GM23338 (cell line): ENCODE measurements around the gene MSMB. TPM values are rescaled to one million over a fixed set of nuclear protein-coding genes. Genes with fewer than 3 reads are reported as not detected.

ENCODE experiments used
- ATAC-seq: fragments of 200-7000 bp; cut with Tn5 transposase; 3 replicates; pipeline ENCODE4 v1.9.1; 2020
- DNase-seq: peaks from one replicate; pipeline ENCODE4 v3.0.0-alpha.2; 2015; ENCODE audit warnings: low spot score
- H2AFZ ChIP-seq: fragments of 200-600 bp; sonication (generic); 2 replicates; pipeline ENCODE4 v1.8.0; 2016; ENCODE audit warnings: antibody characterized with exemption, mild to moderate bottlenecking, moderate library complexity
- H3F3A ChIP-seq: fragments of 200-600 bp; sonication (generic); replicated peaks from 2 replicates; pipeline ENCODE4 v1.8.0; 2017; ENCODE audit warnings: antibody characterized with exemption, mixed run types, low read depth
- H3K27ac ChIP-seq: fragments of 200-600 bp; sonication (generic); 2 replicates; pipeline ENCODE4 v1.6.1; 2016; ENCODE audit warnings: low read depth
- H3K27me3 ChIP-seq: fragments of 200-600 bp; sonication (generic); 2 replicates; pipeline ENCODE4 v1.8.0; 2016; ENCODE audit warnings: mild to moderate bottlenecking, mixed run types, moderate library complexity; ENCODE audit not compliant: insufficient read depth
- H3K36me3 ChIP-seq: fragments of 200-600 bp; sonication (generic); 2 replicates; pipeline ENCODE4 v1.8.0; 2016; ENCODE audit warnings: mild to moderate bottlenecking; ENCODE audit not compliant: insufficient read depth
- H3K4me1 ChIP-seq: fragments of 200-600 bp; sonication (generic); 2 replicates; pipeline ENCODE4 v1.8.0; 2016; ENCODE audit warnings: mild to moderate bottlenecking, moderate library complexity; ENCODE audit not compliant: insufficient read depth
- H3K4me2 ChIP-seq: fragments of 200-600 bp; sonication (generic); 2 replicates; pipeline ENCODE4 v1.7.1; 2017; ENCODE audit warnings: mixed run types
- H3K4me3 ChIP-seq: fragments of 200-600 bp; sonication (generic); 2 replicates; pipeline ENCODE4 v1.6.1; 2016; ENCODE audit warnings: mixed run types
- H3K79me2 ChIP-seq: fragments of 200-600 bp; sonication (generic); replicated peaks from 2 replicates; pipeline ENCODE4 v1.8.0; 2017; ENCODE audit warnings: mild to moderate bottlenecking; ENCODE audit not compliant: insufficient read depth
- H3K9me2 ChIP-seq: fragments of 200-600 bp; sonication (generic); 2 replicates; pipeline ENCODE4 v1.8.0; 2017; ENCODE audit not compliant: insufficient read depth
- H4K20me1 ChIP-seq: fragments of 200-600 bp; sonication (generic); replicated peaks from 2 replicates; pipeline ENCODE4 v1.8.0; 2017; ENCODE audit warnings: mild to moderate bottlenecking; ENCODE audit not compliant: insufficient read depth
- H3K27ac Mint-ChIP-seq: 2 replicates; pipeline ENCODE4 v1.8.0; 2020; ENCODE audit warnings: inconsistent platforms, mild to moderate bottlenecking, moderate library complexity, mixed read lengths
- H3K27me3 Mint-ChIP-seq: 3 replicates; pipeline ENCODE4 v1.8.0; 2022; ENCODE audit warnings: low read depth, mild to moderate bottlenecking, moderate library complexity, mixed read lengths, inconsistent platforms; ENCODE audit not compliant: insufficient read depth, poor library complexity
- H3K36me3 Mint-ChIP-seq: 3 replicates; pipeline ENCODE4 v1.8.0; 2021; ENCODE audit warnings: low read depth, mild to moderate bottlenecking, inconsistent platforms, moderate library complexity, mixed read lengths
- H3K4me1 Mint-ChIP-seq: 3 replicates; pipeline ENCODE4 v1.8.0; 2020; ENCODE audit warnings: mild to moderate bottlenecking, inconsistent platforms, mixed read lengths
- H3K4me3 Mint-ChIP-seq: 3 replicates; pipeline ENCODE4 v1.8.0; 2021; ENCODE audit warnings: moderate library complexity, mild to moderate bottlenecking, inconsistent platforms, mixed read lengths
- H3K9me3 Mint-ChIP-seq: 3 replicates; pipeline ENCODE4 v1.8.0; 2020; ENCODE audit warnings: moderate library complexity, mild to moderate bottlenecking, inconsistent platforms, mixed read lengths
- ETS1 ChIP-seq: IDR thresholded peaks from 2 replicates; pipeline ENCODE4 v1.6.1; 2016; ENCODE audit warnings: antibody characterized with exemption
- EZH2phosphoT487 ChIP-seq: fragments of 200-600 bp; sonication (generic); IDR thresholded peaks from one replicate; pipeline ENCODE4 v1.8.1; 2018; ENCODE audit warnings: antibody characterized with exemption; ENCODE audit not compliant: unreplicated experiment
- JUNB ChIP-seq: IDR thresholded peaks from one replicate; pipeline ENCODE4 v1.6.1; 2016; ENCODE audit warnings: antibody characterized with exemption; ENCODE audit not compliant: unreplicated experiment
- NANOG ChIP-seq: IDR thresholded peaks from 2 replicates; pipeline ENCODE4 v1.6.1; 2016; ENCODE audit warnings: antibody characterized with exemption, borderline replicate concordance
- POLR2AphosphoS5 ChIP-seq: IDR thresholded peaks from 2 replicates; pipeline ENCODE4 v1.6.1; 2016; ENCODE audit warnings: antibody characterized with exemption, low read depth
- REST ChIP-seq: IDR thresholded peaks from one replicate; pipeline ENCODE4 v1.6.1; 2018; ENCODE audit warnings: antibody characterized with exemption; ENCODE audit not compliant: unreplicated experiment
- ZNF331 ChIP-seq: fragments of 250-450 bp; sonication (Bioruptor Pico); IDR thresholded peaks from 2 replicates; pipeline ENCODE4 v1.5.0; 2020; ENCODE audit warnings: low read depth, mild to moderate bottlenecking, moderate library complexity
- ZNF462 ChIP-seq: fragments of 250-450 bp; sonication (Bioruptor Pico); IDR thresholded peaks from 2 replicates; pipeline ENCODE4 v1.5.0; 2020; ENCODE audit warnings: mild to moderate bottlenecking, moderate library complexity
- polyA plus RNA-seq: library from polyadenylated mRNA; unstranded; fragments of >200 nt; fragmentation: Nextera tagmentation; extraction: Ambion mirVana; gene quantifications from 2 replicates; pipeline ENCODE4 v1.2.1, GENCODE V29; 2016
- total RNA-seq: library from RNA; depleted of rRNA; stranded (reverse); fragments of >200 nt; shearing (Covaris generic); gene quantifications from 2 replicates; pipeline ENCODE4 v1.2.3, GENCODE V29; 2014

Gene MSMB
- total and polyA plus RNA-seq, 2 experiments from 2014 or later: not detected

- TF ChIP-seq ZNF462 (CRISPR knock-in tag) (no peak), ETS1 (no peak), POLR2AphosphoS5 (no peak), NANOG (no peak), ZNF331 (no peak), JUNB (no peak)
Observed at GRCh38 chr10:46019177-46019528, 26.9 kb downstream of the MSMB start (continued).

- no peak for ATAC-seq
- Mint-ChIP-seq H3K9me3 (no peaks in the 10 kb centered on the region; the same call in 2 of the 3 replicates), H3K27ac (no peak overlapping the region), H3K36me3 (peaks cover 15% of the 10 kb centered on the region; the same call in 2 of the 3 replicates), H3K4me3 (no peak overlapping the region), H3K4me1 (peaks cover 26% of the 10 kb centered on the region), H3K27me3 (no peaks in the 10 kb centered on the region)
- no peak overlapping the region for H3K4me3 ChIP-seq
- H2AFZ ChIP-seq: no peak overlapping the region
- peaks cover 32% of the 10 kb centered on the region for H3K4me1 ChIP-seq
- H3K27ac ChIP-seq: no peak overlapping the region
- H3K36me3 ChIP-seq: no peaks in the 10 kb centered on the region; the same call in 1 of the 2 replicates
- no peaks in the 10 kb centered on the region for H3K9me2 ChIP-seq
- peaks cover 80% of the 10 kb centered on the region for H3K79me2 ChIP-seq
- H3K4me2 ChIP-seq: no peak overlapping the region
- no peaks in the 10 kb centered on the region for H3K27me3 ChIP-seq
- no peak for DNase-seq
- H3F3A ChIP-seq: no peaks in the 10 kb centered on the region
- peaks cover 30% of the 10 kb centered on the region for H4K20me1 ChIP-seq
- TF ChIP-seq REST (no peak), EZH2phosphoT487 (no peak)
Observed at GRCh38 chr10:46018453-46019176, 27.5 kb downstream of the MSMB start.
